Type B pancreatic cell (in vitro differentiated cells): ENCODE results near the gene TP73. TPM values are rescaled to one million over a fixed set of nuclear protein-coding genes. Genes with fewer than 3 reads are reported as not detected.
A peak's percentile ranks its signal among the peaks of the same experiment; 100 is the strongest.

Experiments
- DNase-seq: peaks from one replicate; pipeline ENCODE4 v3.0.0; 2021; ENCODE audit warnings: mixed read lengths; ENCODE audit not compliant: unreplicated experiment; ENCODE audit errors: extremely low spot score
- H3K27ac Mint-ChIP-seq: 2 replicates; pipeline ENCODE4 v1.8.0; 2021; ENCODE audit warnings: mild to moderate bottlenecking, mixed read lengths
- H3K27me3 Mint-ChIP-seq: 2 replicates; pipeline ENCODE4 v1.8.0; 2021; ENCODE audit warnings: mixed read lengths
- H3K36me3 Mint-ChIP-seq: 2 replicates; pipeline ENCODE4 v1.8.0; 2021; ENCODE audit warnings: mixed read lengths
- H3K4me1 Mint-ChIP-seq: one replicate; pipeline ENCODE4 v1.8.0; 2021; ENCODE audit warnings: mixed read lengths; ENCODE audit not compliant: unreplicated experiment
- H3K4me3 Mint-ChIP-seq: 2 replicates; pipeline ENCODE4 v1.8.0; 2021; ENCODE audit warnings: mild to moderate bottlenecking, mixed read lengths
- H3K9me3 Mint-ChIP-seq: 2 replicates; pipeline ENCODE4 v1.8.0; 2021; ENCODE audit warnings: mixed read lengths
- CTCF ChIP-seq: fragments of 200-600 bp; sonication (generic); conservative IDR thresholded peaks from 2 replicates; pipeline ENCODE4 v1.5.0; 2021; ENCODE audit warnings: antibody characterized with exemption, mild to moderate bottlenecking
- total RNA-seq: library from RNA; stranded (reverse); gene quantifications from 2 replicates; pipeline ENCODE4 v1.2.1, GENCODE V29; 2021; ENCODE audit warnings: low replicate concordance

The TP73 gene
- total RNA-seq, 1 donor from 2014 or later = 1.6 TPM

GRCh38 chr1:3651026-3651929 lies 1.0 kb upstream of the TP73 start:
- no peak overlapping the region for H3K27ac Mint-ChIP-seq
- peaks cover 8% of the 10 kb centered on the region for H3K4me1 Mint-ChIP-seq
- no peaks in the 10 kb centered on the region for H3K36me3 Mint-ChIP-seq
- peaks cover 49% of the 10 kb centered on the region for H3K27me3 Mint-ChIP-seq
- TF ChIP-seq CTCF = no peak
- DNase-seq = no peak
- H3K9me3 Mint-ChIP-seq = no peaks in the 10 kb centered on the region
- H3K4me3 Mint-ChIP-seq = peak overlapping the region; percentile 77

DNA sequence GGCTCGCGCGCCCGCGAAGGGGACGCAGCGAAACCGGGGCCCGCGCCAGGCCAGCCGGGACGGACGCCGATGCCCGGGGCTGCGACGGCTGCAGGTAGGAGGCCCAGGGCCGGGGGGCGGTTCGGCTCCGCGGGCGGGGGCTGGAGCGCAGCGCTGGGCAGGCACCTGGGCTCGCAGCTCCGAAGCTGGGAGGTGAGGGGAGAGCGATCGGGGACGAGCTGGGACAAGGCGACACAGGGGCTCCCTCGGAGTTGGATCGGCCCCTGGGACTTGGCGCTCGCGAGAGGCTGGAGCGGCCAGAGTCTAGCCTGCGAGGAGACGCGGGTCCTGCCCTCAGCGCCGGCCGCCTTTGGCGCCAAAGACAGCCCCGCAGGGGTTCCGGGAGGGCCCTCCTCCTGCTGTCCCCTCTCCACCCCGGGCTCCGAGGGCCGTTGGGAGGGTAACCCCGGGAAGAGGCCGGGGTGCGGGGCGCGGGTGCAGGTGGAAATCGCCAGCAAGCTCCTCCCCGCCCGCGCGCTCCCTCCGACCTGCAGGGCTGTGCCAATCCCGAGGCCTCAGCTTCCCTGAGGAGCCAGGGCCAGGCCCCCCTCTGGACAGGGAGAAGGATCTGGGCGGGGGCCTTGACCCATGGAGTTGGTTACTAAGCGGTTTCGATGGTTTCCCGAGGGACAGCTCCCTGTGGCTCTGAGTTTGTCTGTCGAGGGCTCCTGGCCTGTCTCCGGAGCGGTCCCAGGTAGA lies 401 bp downstream of the TP73 start:
- DNase-seq = no peak
- no peak overlapping the region for H3K27ac Mint-ChIP-seq
- H3K4me1 Mint-ChIP-seq = peaks cover 8% of the 10 kb centered on the region
- H3K4me3 Mint-ChIP-seq = peak overlapping the region; percentile 57
- no peaks in the 10 kb centered on the region for H3K36me3 Mint-ChIP-seq
- H3K27me3 Mint-ChIP-seq = peaks cover 63% of the 10 kb centered on the region
- H3K9me3 Mint-ChIP-seq = no peaks in the 10 kb centered on the region
- TF ChIP-seq CTCF = no peak

DNA sequence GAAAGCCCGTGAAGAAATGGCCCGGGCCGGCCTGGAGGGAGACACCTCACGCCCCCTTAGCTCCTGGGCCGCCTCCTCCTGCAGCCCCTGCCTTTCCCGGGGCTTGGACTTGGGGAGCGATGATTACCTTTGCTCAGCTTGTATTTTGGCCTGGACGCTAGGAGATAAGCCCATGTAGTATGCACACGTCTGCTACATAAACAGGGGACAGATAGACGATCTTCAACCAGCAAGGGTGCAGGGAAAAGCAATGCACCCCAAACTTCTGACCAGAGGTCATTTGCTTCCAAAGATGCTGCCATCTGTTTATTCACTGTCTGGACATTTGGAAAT lies 936 bp downstream of the TP73 start:
- no peak for TF ChIP-seq CTCF
- peaks cover 68% of the 10 kb centered on the region for H3K27me3 Mint-ChIP-seq
- H3K4me1 Mint-ChIP-seq = peaks cover 8% of the 10 kb centered on the region
- no peak overlapping the region for H3K27ac Mint-ChIP-seq
- H3K9me3 Mint-ChIP-seq = no peaks in the 10 kb centered on the region
- peak overlapping the region; percentile 57 for H3K4me3 Mint-ChIP-seq
- no peaks in the 10 kb centered on the region for H3K36me3 Mint-ChIP-seq
- no peak for DNase-seq

GRCh38 chr1:3654549-3655281 lies 2.4 kb downstream of the TP73 start:
- H3K27me3 Mint-ChIP-seq = peaks cover 77% of the 10 kb centered on the region
- H3K9me3 Mint-ChIP-seq = no peaks in the 10 kb centered on the region
- H3K4me1 Mint-ChIP-seq = peaks cover 5% of the 10 kb centered on the region
- TF ChIP-seq CTCF = no peak
- no peak overlapping the region for H3K4me3 Mint-ChIP-seq
- DNase-seq = no peak
- H3K27ac Mint-ChIP-seq = no peak overlapping the region
- no peaks in the 10 kb centered on the region for H3K36me3 Mint-ChIP-seq

GRCh38 chr1:3656450-3657095 lies 4.3 kb downstream of the TP73 start:
- TF ChIP-seq CTCF = no peak
- peaks cover 70% of the 10 kb centered on the region for H3K27me3 Mint-ChIP-seq
- no peak overlapping the region for H3K27ac Mint-ChIP-seq

More at GRCh38 chr1:3656450-3657095, 4.3 kb downstream of the TP73 start:
- no peak for DNase-seq
- Mint-ChIP-seq H3K36me3 (no peaks in the 10 kb centered on the region), H3K9me3 (no peaks in the 10 kb centered on the region), H3K4me3 (no peak overlapping the region), H3K4me1 (peaks cover 5% of the 10 kb centered on the region)
